Measurements from ENCODE around the gene CHI3L1. TPM values are rescaled to one million over a fixed set of nuclear protein-coding genes. Genes with fewer than 3 reads are reported as not detected.

CHI3L1 gene
- total RNA-seq, 2 experiments from 2014 or later: not detected

- intact Hi-C loops (cut with micrococcal nuclease; ENCODE audit: unreplicated experiment): no loop called here
- no peaks in the 10 kb centered on the region for H3K4me1 ChIP-seq (ENCODE audit: insufficient read depth, low read length, poor library complexity, severe bottlenecking)
- H3K79me2 ChIP-seq (ENCODE audit: insufficient read depth, low read depth, low read length): no peaks in the 10 kb centered on the region
- TF ChIP-seq CTCF (conservative IDR thresholded peaks at IDR 0.05; ENCODE audit: low read length) (no peak), EZH2phosphoT487 (IDR thresholded peaks at IDR 0.05; ENCODE audit: borderline replicate concordance, low read depth, low read length) (no peak)
- H4K20me1 ChIP-seq (ENCODE audit: insufficient read depth, low read length): no peaks in the 10 kb centered on the region
- no peak overlapping the region for H2AFZ ChIP-seq (ENCODE audit: low read length)
- no peak overlapping the region for H3K4me3 ChIP-seq (ENCODE audit: low read depth, low read length, poor library complexity, severe bottlenecking)
- ChIA-PET POLR2A (no interaction called here), CTCF (ENCODE audit: unreplicated experiment) (no interaction called here)
- no TSS peak for BruUV-seq (replicated peaks)
- H3K36me3 ChIP-seq (ENCODE audit: insufficient read depth, low read length): no peaks in the 10 kb centered on the region
- no peak for DNase-seq (ENCODE audit: low spot score)
- H3K9me3 ChIP-seq (ENCODE audit: low read length): no peaks in the 10 kb centered on the region
- H3K9me2 ChIP-seq (ENCODE audit: insufficient read depth, low read length): no peaks in the 10 kb centered on the region
- no peak overlapping the region for H3K27ac ChIP-seq (ENCODE audit: low read depth, low read length, poor library complexity, severe bottlenecking)
- H3K4me2 ChIP-seq (ENCODE audit: low read length): no peak overlapping the region
Measured at GRCh38 chr1:203223012-203223775, 36.7 kb upstream of the CHI3L1 start.

DNA sequence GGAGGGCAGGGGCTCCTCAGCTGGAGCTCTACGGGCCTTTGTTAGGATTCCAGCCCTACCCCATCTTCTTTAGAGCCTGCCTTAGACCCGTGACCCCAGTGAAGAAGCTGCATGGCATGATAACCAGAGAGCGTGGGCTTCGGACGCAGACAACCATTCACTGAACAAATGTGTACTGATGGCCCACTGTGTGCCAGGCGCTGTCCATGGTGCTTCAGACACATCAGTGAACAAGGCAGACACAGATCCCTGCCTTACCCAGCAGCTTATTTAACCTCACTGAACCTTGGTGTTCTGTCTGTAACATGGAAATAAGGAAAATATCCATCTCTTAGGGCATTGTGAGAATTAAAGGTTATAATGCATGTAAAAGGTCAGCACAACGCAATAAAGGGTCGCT lies 33.4 kb upstream of the CHI3L1 start:
- Histone ChIP-seq H3K9me2 (ENCODE audit: insufficient read depth, low read length) (no peaks in the 10 kb centered on the region), H3K27ac (ENCODE audit: low read depth, low read length, poor library complexity, severe bottlenecking) (no peak overlapping the region), H3K36me3 (ENCODE audit: insufficient read depth, low read length) (no peaks in the 10 kb centered on the region), H3K4me3 (ENCODE audit: low read depth, low read length, poor library complexity, severe bottlenecking) (no peak overlapping the region), H3K79me2 (ENCODE audit: insufficient read depth, low read depth, low read length) (no peaks in the 10 kb centered on the region), H2AFZ (ENCODE audit: low read length) (no peak overlapping the region), H4K20me1 (ENCODE audit: insufficient read depth, low read length) (no peaks in the 10 kb centered on the region), H3K9me3 (ENCODE audit: low read length) (no peaks in the 10 kb centered on the region), H3K4me2 (ENCODE audit: low read length) (no peak overlapping the region), H3K4me1 (ENCODE audit: insufficient read depth, low read length, poor library complexity, severe bottlenecking) (no peaks in the 10 kb centered on the region)
- ChIA-PET POLR2A (no interaction called here), CTCF (ENCODE audit: unreplicated experiment) (no interaction called here)
- TF ChIP-seq EZH2phosphoT487 (IDR thresholded peaks at IDR 0.05; ENCODE audit: borderline replicate concordance, low read depth, low read length) (no peak), CTCF (conservative IDR thresholded peaks at IDR 0.05; ENCODE audit: low read length) (no peak)
- intact Hi-C loops (cut with micrococcal nuclease; ENCODE audit: unreplicated experiment): no loop called here
- BruUV-seq (replicated peaks): no TSS peak
- no peak for DNase-seq (ENCODE audit: low spot score)

DNA sequence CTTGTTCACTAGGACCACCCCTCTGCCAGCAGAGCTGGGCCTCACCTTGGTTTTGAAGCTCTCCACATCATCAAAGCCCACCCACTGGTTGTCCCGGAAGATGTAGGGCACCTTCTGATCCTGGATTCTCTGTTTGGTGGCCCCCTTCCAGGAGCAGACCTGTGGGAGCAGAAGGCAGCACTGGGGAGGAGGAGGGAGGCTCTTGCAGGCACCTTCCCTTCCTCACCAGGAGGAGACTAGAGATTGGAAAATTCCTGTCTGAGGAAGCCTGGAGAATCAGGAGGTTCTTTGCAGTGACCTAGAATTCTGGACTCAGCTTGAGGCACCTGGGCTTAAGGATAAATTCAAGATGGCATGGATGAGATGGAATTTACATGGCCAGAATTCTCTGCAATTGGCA lies 32.7 kb upstream of the CHI3L1 start:
- Histone ChIP-seq H3K79me2 (ENCODE audit: insufficient read depth, low read depth, low read length) (no peaks in the 10 kb centered on the region), H3K36me3 (ENCODE audit: insufficient read depth, low read length) (no peaks in the 10 kb centered on the region), H3K9me3 (ENCODE audit: low read length) (no peaks in the 10 kb centered on the region), H3K4me3 (ENCODE audit: low read depth, low read length, poor library complexity, severe bottlenecking) (no peak overlapping the region), H3K9me2 (ENCODE audit: insufficient read depth, low read length) (no peaks in the 10 kb centered on the region), H2AFZ (ENCODE audit: low read length) (no peak overlapping the region), H3K4me2 (ENCODE audit: low read length) (no peak overlapping the region), H3K4me1 (ENCODE audit: insufficient read depth, low read length, poor library complexity, severe bottlenecking) (no peaks in the 10 kb centered on the region), H3K27ac (ENCODE audit: low read depth, low read length, poor library complexity, severe bottlenecking) (no peak overlapping the region), H4K20me1 (ENCODE audit: insufficient read depth, low read length) (no peaks in the 10 kb centered on the region)
- intact Hi-C loops (cut with micrococcal nuclease; ENCODE audit: unreplicated experiment): no loop called here
- CTCF ChIA-PET (ENCODE audit: unreplicated experiment): no interaction called here
- DNase-seq (ENCODE audit: low spot score): no peak
- no TSS peak for BruUV-seq (replicated peaks)
- TF ChIP-seq EZH2phosphoT487 (IDR thresholded peaks at IDR 0.05; ENCODE audit: borderline replicate concordance, low read depth, low read length) (no peak), CTCF (conservative IDR thresholded peaks at IDR 0.05; ENCODE audit: low read length) (no peak)
- POLR2A ChIA-PET: no interaction called here
